ENCODE results near the gene UTF1. TPM values are rescaled to one million over a fixed set of nuclear protein-coding genes. Genes with fewer than 3 reads are reported as not detected.

Gene UTF1
- total and polyA plus RNA-seq, 2 experiments from 2014 or later = not detected

GRCh38 chr10:133184591-133185244 lies 45.3 kb upstream of the UTF1 start:
- H3K27ac ChIP-seq = no peak overlapping the region
- no peak overlapping the region for H3K4me3 ChIP-seq
- H3K4me1 ChIP-seq (ENCODE audit: low read depth) = no peaks in the 10 kb centered on the region
- no peaks in the 10 kb centered on the region for H3K9me3 ChIP-seq (ENCODE audit: low read depth)
- H3K36me3 ChIP-seq = no peaks in the 10 kb centered on the region
- no peak for TF ChIP-seq CTCF (IDR thresholded peaks at IDR 0.05; ENCODE audit: low read depth, low read length)
- no peak for DNase-seq (ENCODE audit: low read depth in 1 of 2, low spot score in 1 of 2)
- no peaks in the 10 kb centered on the region for H3K27me3 ChIP-seq

- Histone ChIP-seq H3K4me1 (ENCODE audit: low read depth) (no peaks in the 10 kb centered on the region), H3K27ac (no peak overlapping the region), H3K27me3 (no peaks in the 10 kb centered on the region), H3K36me3 (no peaks in the 10 kb centered on the region), H3K4me3 (no peak overlapping the region), H3K9me3 (ENCODE audit: low read depth) (no peaks in the 10 kb centered on the region)
- DNase-seq (ENCODE audit: low read depth in 1 of 2, low spot score in 1 of 2) = no peak
- TF ChIP-seq CTCF (IDR thresholded peaks at IDR 0.05; ENCODE audit: low read depth, low read length) = no peak
Observed at GRCh38 chr10:133185421-133185820, 44.6 kb upstream of the UTF1 start.

- DNase-seq (ENCODE audit: low read depth in 1 of 2, low spot score in 1 of 2) = no peak
- no peaks in the 10 kb centered on the region for H3K4me1 ChIP-seq (ENCODE audit: low read depth)
- H3K27me3 ChIP-seq = no peaks in the 10 kb centered on the region
- no peak for TF ChIP-seq CTCF (IDR thresholded peaks at IDR 0.05; ENCODE audit: low read depth, low read length)
- no peaks in the 10 kb centered on the region for H3K9me3 ChIP-seq (ENCODE audit: low read depth)
- no peak overlapping the region for H3K27ac ChIP-seq
- H3K36me3 ChIP-seq = no peaks in the 10 kb centered on the region
- no peak overlapping the region for H3K4me3 ChIP-seq
Observed at GRCh38 chr10:133185916-133186315, 44.1 kb upstream of the UTF1 start.

GRCh38 chr10:133186416-133187090 lies 43.5 kb upstream of the UTF1 start:
- Histone ChIP-seq H3K27ac (no peak overlapping the region), H3K9me3 (ENCODE audit: low read depth) (no peaks in the 10 kb centered on the region), H3K4me1 (ENCODE audit: low read depth) (no peaks in the 10 kb centered on the region), H3K36me3 (no peaks in the 10 kb centered on the region), H3K4me3 (no peak overlapping the region), H3K27me3 (no peaks in the 10 kb centered on the region)
- TF ChIP-seq CTCF (IDR thresholded peaks at IDR 0.05; ENCODE audit: low read depth, low read length) = no peak
- no peak for DNase-seq (ENCODE audit: low read depth in 1 of 2, low spot score in 1 of 2)

GRCh38 chr10:133187091-133187905 lies 42.7 kb upstream of the UTF1 start:
- no peaks in the 10 kb centered on the region for H3K27me3 ChIP-seq
- H3K4me3 ChIP-seq = no peak overlapping the region
- no peaks in the 10 kb centered on the region for H3K36me3 ChIP-seq
- no peak for DNase-seq (ENCODE audit: low read depth in 1 of 2, low spot score in 1 of 2)
- no peak overlapping the region for H3K27ac ChIP-seq
- H3K9me3 ChIP-seq (ENCODE audit: low read depth) = no peaks in the 10 kb centered on the region
- H3K4me1 ChIP-seq (ENCODE audit: low read depth) = no peaks in the 10 kb centered on the region
- no peak for TF ChIP-seq CTCF (IDR thresholded peaks at IDR 0.05; ENCODE audit: low read depth, low read length)
